ENCODE data around the gene CDH4. TPM values are rescaled to one million over a fixed set of nuclear protein-coding genes. Genes with fewer than 3 reads are reported as not detected.

The CDH4 gene
- total RNA-seq, 1 donor from 2014 or later: 8.9 TPM

- Mint-ChIP-seq H3K4me1 (peaks cover 29% of the 10 kb centered on the region), H3K27me3 (ENCODE audit: low read depth) (no peaks in the 10 kb centered on the region), H3K4me3 (no peak overlapping the region), H3K9me3 (no peaks in the 10 kb centered on the region), H3K27ac (ENCODE audit: unreplicated experiment) (peak overlapping the region; percentile 78), H3K36me3 (ENCODE audit: low read depth) (no peaks in the 10 kb centered on the region)
- no peak for DNase-seq (ENCODE audit: low read depth, low spot score)
- TF ChIP-seq CTCF (conservative IDR thresholded peaks at IDR 0.05): no peak
Observed at GRCh38 chr20:61417221-61417941, 165.3 kb downstream of the CDH4 start.

DNA sequence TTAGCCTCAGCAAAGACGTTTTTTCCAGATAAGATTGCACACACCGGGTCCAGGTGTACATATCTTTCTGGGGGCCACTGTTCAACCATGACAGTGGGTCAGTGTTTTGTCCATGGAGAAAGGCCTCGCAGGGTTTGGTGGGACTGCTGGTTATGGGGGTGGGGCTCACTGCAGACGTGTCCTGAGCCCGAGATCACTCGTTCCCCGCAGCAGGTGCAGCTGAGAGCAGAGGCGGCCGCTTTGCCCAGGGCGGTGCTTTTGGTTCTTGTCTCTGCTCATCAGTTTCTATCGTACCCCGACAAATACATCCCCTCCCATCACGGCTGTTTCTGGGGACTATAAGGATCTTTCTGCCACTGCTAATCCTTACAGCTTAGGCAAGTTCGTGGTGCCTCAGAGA is 166.9 kb downstream of the CDH4 start:
- H3K4me3 Mint-ChIP-seq: no peak overlapping the region
- no peaks in the 10 kb centered on the region for H3K27me3 Mint-ChIP-seq (ENCODE audit: low read depth)
- DNase-seq (ENCODE audit: low read depth, low spot score): no peak
- TF ChIP-seq CTCF (conservative IDR thresholded peaks at IDR 0.05): no peak
- no peaks in the 10 kb centered on the region for H3K36me3 Mint-ChIP-seq (ENCODE audit: low read depth)
- no peak overlapping the region for H3K27ac Mint-ChIP-seq (ENCODE audit: unreplicated experiment)
- no peaks in the 10 kb centered on the region for H3K9me3 Mint-ChIP-seq
- H3K4me1 Mint-ChIP-seq: peaks cover 24% of the 10 kb centered on the region

GRCh38 chr20:61419501-61419900 is 167.4 kb downstream of the CDH4 start:
- DNase-seq (ENCODE audit: low read depth, low spot score): no peak
- Mint-ChIP-seq H3K27me3 (ENCODE audit: low read depth) (no peaks in the 10 kb centered on the region), H3K4me1 (peaks cover 19% of the 10 kb centered on the region), H3K4me3 (no peak overlapping the region), H3K27ac (ENCODE audit: unreplicated experiment) (no peak overlapping the region), H3K36me3 (ENCODE audit: low read depth) (no peaks in the 10 kb centered on the region), H3K9me3 (no peaks in the 10 kb centered on the region)
- no peak for TF ChIP-seq CTCF (conservative IDR thresholded peaks at IDR 0.05)

GRCh38 chr20:61420056-61420455 is 168.0 kb downstream of the CDH4 start:
- Mint-ChIP-seq H3K9me3 (no peaks in the 10 kb centered on the region), H3K27ac (ENCODE audit: unreplicated experiment) (no peak overlapping the region), H3K4me3 (no peak overlapping the region), H3K4me1 (peaks cover 14% of the 10 kb centered on the region), H3K36me3 (ENCODE audit: low read depth) (no peaks in the 10 kb centered on the region), H3K27me3 (ENCODE audit: low read depth) (no peaks in the 10 kb centered on the region)
- TF ChIP-seq CTCF (conservative IDR thresholded peaks at IDR 0.05): no peak
- no peak for DNase-seq (ENCODE audit: low read depth, low spot score)

DNA sequence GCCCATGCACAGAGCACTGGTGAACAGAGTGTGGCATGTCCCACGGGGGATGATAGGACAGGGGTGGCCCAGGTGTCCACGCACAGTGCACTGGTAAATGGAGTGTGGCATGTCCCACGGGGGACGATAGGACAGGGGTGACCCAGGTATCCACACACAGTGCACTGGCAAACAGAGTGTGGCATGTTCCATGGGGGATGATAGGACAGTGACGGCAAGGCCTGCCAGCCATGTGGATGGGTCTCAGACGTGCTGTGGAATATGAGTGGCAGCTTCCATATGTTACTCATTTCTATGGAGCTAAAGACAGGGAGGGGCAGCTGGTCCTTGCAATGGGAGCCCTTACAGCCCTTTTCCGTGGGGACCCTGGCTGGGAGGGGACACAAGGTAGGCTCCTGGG is 168.7 kb downstream of the CDH4 start:
- no peak for TF ChIP-seq CTCF (conservative IDR thresholded peaks at IDR 0.05)

More for the DNA sequence above, 168.7 kb downstream of the CDH4 start:
- H3K4me3 Mint-ChIP-seq: no peak overlapping the region
- H3K4me1 Mint-ChIP-seq: peaks cover 9% of the 10 kb centered on the region
- H3K36me3 Mint-ChIP-seq (ENCODE audit: low read depth): no peaks in the 10 kb centered on the region
- H3K27me3 Mint-ChIP-seq (ENCODE audit: low read depth): no peaks in the 10 kb centered on the region
- DNase-seq (ENCODE audit: low read depth, low spot score): no peak
- no peaks in the 10 kb centered on the region for H3K9me3 Mint-ChIP-seq
- H3K27ac Mint-ChIP-seq (ENCODE audit: unreplicated experiment): peak overlapping the region; percentile 12

Data from neural crest cell (in vitro differentiated cells).